NCI-H1436 (cell line): Measurements from ENCODE around the gene TANGO6.
A peak's percentile ranks its signal among the peaks of the same experiment; 100 is the strongest.

Experiments used
- DNase-seq: peaks from one replicate; lab custom pipeline; 2025; lab: John Stamatoyannopoulos, UW

Gene TANGO6

DNA sequence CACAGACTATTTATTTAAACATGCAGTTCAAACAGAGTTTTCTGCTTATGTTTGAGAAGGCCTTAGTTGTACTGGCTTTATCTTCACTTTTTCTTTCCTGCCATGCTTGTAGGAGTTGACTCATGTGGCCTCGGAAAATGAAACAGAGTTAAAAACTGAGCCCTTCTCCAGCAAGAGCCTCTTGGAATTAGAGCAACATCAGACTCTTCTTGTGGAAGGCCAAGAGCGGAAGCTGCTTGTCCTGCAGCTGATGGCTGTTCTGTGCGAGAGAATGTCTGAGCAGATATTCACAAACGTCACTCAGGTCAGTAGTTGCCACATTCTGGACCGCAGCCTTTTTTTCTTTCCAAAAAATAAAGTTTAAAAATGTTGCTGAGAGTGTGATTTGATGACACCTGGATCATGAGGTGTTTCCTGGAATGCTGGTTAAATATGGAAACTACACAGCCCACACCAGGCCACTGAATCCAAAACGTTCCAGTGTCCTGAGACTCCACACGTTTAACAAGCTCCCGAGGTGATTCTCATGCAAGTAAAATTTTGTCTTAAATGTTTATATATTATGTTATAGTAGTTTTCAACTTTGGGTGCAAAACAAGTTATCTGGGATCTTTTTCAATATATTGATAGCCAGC, 65.9 kb downstream of the TANGO6 start:
- DNase-seq = no peak

- peak; percentile 27 for DNase-seq
Observed at GRCh38 chr16:68910051-68910450, 66.7 kb downstream of the TANGO6 start.

GRCh38 chr16:68915589-68915988, 72.3 kb downstream of the TANGO6 start:
- DNase-seq = no peak

DNA sequence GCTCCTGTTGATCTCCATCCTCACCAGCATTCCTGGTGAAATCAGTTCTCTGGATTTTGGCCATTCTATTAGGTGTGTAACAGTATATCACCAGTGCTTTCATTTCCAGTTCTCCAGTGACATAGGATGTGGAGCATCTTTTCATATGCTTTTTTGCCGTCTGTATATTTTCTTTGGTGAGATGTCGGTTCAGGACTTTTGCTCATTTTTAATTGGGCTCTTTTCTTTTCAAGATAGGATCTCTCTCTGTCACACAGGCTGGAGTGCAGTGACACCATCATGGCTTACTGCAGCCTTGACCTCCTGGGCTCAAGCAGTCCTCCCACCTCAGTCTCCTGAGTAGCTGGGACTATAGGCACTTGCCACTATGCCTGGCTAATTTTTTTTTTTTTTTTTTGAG, 74.2 kb downstream of the TANGO6 start:
- DNase-seq = no peak

DNA sequence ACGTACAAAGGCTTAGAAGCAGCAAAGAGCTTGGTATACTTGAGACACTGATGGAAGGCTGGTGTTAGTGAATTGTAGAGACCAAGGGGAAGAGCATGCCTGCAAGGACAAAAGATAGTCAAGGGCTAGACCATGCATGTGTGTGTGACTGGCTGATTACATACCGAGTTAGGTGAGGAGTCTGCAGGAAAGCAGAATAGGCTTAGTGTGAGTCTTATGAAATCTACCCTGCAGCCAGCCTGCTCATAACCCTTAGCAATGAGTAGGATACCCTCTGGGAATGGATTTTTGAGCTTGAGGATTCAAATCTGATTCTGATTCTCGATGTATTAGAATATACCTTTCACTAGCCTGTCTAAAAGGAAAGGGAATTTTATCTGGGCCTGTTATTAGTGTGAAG, 77.0 kb downstream of the TANGO6 start:
- no peak for DNase-seq

DNA sequence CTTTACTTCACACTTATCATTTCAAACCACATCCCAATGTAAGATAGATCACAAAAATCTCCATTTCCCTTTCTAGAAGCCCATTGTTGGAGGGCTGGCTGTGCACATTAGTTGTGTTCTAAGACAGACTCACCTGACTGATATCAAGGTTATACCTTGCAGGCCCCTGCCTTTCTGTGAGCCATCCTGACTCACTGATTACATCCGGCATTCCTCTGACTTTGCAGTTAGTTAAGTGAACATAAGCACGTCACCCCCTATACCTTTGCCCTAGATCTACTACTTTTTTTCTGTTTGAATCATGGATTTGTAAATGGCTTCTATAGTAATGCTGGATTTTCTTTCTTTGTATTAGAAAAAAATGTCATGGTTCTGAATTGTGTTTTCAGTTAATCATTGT, 78.3 kb downstream of the TANGO6 start:
- no peak for DNase-seq

DNA sequence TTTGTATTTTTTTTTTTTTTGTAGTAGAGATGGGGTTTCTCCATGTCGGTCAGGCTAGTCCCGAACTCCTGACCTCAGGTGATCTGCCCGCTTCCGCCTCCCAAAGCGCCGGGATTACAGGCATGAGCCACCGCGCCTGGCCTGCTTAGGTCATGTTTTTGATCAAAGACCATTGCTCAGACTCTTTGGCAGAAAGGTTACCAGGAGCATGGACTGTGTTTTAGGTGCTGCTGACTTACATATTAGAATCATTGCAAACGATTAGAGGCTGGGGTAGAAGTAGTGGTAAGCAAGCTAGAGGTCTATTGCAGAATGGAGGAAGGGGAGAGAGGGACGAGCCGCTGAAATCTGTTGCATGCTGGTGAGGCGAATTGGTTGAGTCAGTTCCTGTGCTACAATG, 79.8 kb downstream of the TANGO6 start:
- no peak for DNase-seq

DNA sequence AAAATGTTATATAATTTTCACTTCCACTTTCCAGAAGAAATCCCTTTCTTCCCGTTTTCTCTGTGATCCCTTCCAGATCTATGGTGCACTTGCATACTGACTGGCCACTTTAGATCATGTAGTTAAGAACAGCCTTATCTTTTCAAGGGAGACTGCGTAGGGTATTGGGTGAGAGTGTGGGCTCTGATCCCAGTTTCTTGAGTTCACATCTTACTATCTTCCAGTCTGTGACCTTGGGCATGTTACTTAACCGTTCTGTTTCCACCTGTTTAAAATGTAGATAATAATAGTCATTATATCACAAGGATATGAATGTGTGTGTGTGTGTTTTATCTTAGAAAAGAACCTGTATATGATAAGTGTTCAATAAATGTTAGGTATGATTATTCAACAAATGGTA, 83.7 kb downstream of the TANGO6 start:
- no peak for DNase-seq

DNA sequence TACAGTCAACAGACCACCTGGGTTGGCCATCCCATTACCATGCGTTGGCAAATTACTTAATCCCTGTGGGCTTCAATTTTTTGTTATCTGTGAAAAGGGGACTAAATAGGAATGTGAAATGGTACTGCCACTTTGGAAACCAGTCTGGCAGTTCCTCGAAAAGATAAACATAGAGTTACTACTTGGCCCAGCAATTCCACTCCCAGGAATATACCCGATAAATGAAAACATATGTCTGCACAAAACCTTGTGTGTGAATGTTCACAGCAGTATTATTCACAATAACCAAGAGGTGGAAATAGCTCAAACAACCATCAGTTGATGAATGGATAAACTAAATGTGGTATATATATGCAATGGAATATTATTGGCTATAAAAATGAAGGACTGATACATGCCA, 87.9 kb downstream of the TANGO6 start:
- no peak for DNase-seq

GRCh38 chr16:68934402-68934801, 91.1 kb downstream of the TANGO6 start:
- DNase-seq = no peak

DNA sequence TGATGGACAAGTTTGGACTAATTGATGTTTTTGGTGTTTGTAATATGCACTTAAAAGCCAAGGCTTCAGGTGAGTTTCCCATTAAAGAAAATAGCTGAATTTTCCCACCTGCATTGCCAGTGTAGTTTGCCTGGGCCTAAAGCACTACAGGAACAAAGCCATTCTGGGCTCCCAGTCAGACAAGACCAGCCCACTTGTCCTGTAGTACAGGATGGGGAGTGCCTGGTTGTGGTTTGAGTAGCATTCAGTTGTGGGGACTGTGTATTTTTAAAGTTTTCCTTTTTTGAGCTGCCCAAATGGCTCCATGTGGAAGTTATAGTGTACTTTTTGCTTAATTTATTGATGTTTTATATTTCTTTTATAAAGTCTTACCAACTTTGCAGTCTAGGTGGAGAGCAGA, 91.7 kb downstream of the TANGO6 start:
- DNase-seq = no peak

- DNase-seq = no peak
Observed at GRCh38 chr16:68936736-68937631, 93.7 kb downstream of the TANGO6 start.

DNA sequence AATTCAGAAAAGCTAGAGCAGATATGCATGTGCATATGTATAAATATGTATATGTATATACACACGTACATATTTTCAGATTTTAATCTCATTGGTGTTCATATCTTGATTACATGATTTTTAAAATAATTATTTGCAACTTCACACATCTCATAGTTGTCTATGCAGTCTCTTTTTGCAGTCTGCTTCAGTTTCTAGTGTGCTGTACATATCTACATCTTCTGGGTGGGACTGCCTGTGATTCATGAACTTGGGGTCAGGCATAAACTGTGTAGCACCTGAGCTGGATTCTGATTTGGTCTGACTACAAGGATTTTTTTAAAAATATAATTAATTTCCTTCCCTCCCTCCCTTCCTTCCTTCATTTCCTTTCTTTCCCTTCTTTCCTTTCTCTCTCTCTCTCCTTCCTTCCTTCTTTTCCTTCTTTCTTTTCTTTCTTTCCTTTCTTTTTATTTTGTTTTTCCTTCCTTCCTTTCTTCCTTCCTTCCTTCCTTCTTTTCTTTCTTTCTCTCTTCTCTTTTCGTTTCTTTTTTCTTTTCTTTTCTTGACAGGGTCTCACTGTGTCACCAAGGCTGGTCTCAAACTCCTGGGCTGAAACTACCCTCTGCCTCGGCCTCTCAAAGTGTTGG, 96.5 kb downstream of the TANGO6 start:
- DNase-seq = no peak

- no peak for DNase-seq
Observed at GRCh38 chr16:68940816-68941215, 97.5 kb downstream of the TANGO6 start.

DNA sequence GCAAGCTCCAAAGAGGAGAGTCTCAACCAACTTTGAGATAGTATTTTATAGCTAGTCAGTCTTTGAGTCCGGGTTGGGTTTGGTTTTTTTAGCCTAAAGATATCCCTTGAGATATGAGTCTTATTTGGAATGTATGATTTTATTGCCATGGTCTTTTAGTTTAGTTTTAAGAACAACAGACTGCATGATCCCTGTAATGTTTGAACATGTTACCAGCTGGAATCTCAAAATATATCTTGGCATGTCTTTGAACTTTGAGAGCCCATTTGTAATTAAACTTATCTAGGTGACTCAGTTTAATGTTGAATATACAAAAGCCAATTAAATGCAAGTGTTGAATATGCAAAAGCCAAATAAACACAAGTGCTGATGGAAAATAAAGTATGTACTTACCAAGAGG, 100.6 kb downstream of the TANGO6 start:
- DNase-seq = no peak

- no peak for DNase-seq
Observed at GRCh38 chr16:68948230-68948910, 105.0 kb downstream of the TANGO6 start.

- no peak for DNase-seq
Observed at GRCh38 chr16:68951991-68952877, 108.9 kb downstream of the TANGO6 start.

- no peak for DNase-seq
Observed at GRCh38 chr16:68954911-68955635, 111.7 kb downstream of the TANGO6 start.

- DNase-seq = no peak
Observed at GRCh38 chr16:68960910-68961309, 117.6 kb downstream of the TANGO6 start.

GRCh38 chr16:68961778-68962402, 118.6 kb downstream of the TANGO6 start:
- DNase-seq = no peak
